Measurements from ENCODE around the gene PLA2G2C.

Gene PLA2G2C

GRCh38 chr1:20183616-20184271 is 2.6 kb downstream of the PLA2G2C start:
- DNase-seq (ENCODE audit: low read depth) = no peak

GRCh38 chr1:20183035-20183434 is 3.3 kb downstream of the PLA2G2C start:
- DNase-seq (ENCODE audit: low read depth) = no peak

- DNase-seq (ENCODE audit: low read depth) = no peak
Observed at GRCh38 chr1:20182415-20182814, 3.9 kb downstream of the PLA2G2C start.

GRCh38 chr1:20180844-20181207 is 5.5 kb downstream of the PLA2G2C start:
- DNase-seq (ENCODE audit: low read depth) = no peak

- DNase-seq (ENCODE audit: low read depth) = no peak
Observed at GRCh38 chr1:20180129-20180843, 6.0 kb downstream of the PLA2G2C start.

- no peak for DNase-seq (ENCODE audit: low read depth)
Observed at GRCh38 chr1:20179371-20180128, 6.8 kb downstream of the PLA2G2C start.

GRCh38 chr1:20178634-20179370 is 7.5 kb downstream of the PLA2G2C start:
- DNase-seq (ENCODE audit: low read depth) = no peak

- no peak for DNase-seq (ENCODE audit: low read depth)
Observed at GRCh38 chr1:20174937-20175666, 11.2 kb downstream of the PLA2G2C start.

- DNase-seq (ENCODE audit: low read depth) = no peak
Observed at GRCh38 chr1:20172033-20172590, 14.2 kb downstream of the PLA2G2C start.

- DNase-seq (ENCODE audit: low read depth) = no peak
Observed at GRCh38 chr1:20169932-20170331, 16.4 kb downstream of the PLA2G2C start.

- no peak for DNase-seq (ENCODE audit: low read depth)
Observed at GRCh38 chr1:20168564-20169491, 17.5 kb downstream of the PLA2G2C start.

GRCh38 chr1:20167126-20167525 is 19.2 kb downstream of the PLA2G2C start:
- DNase-seq (ENCODE audit: low read depth) = no peak

GRCh38 chr1:20166051-20166450 is 20.3 kb downstream of the PLA2G2C start:
- DNase-seq (ENCODE audit: low read depth) = no peak

- no peak for DNase-seq (ENCODE audit: low read depth)
Observed at GRCh38 chr1:20165522-20165951, 20.8 kb downstream of the PLA2G2C start.

GRCh38 chr1:20164694-20165202 is 21.6 kb downstream of the PLA2G2C start:
- no peak for DNase-seq (ENCODE audit: low read depth)

GRCh38 chr1:20160034-20160433 is 26.3 kb downstream of the PLA2G2C start:
- DNase-seq (ENCODE audit: low read depth) = no peak

GRCh38 chr1:20158358-20159070 is 27.8 kb downstream of the PLA2G2C start:
- no peak for DNase-seq (ENCODE audit: low read depth)

- no peak for DNase-seq (ENCODE audit: low read depth)
Observed at GRCh38 chr1:20154301-20154831, 32.0 kb downstream of the PLA2G2C start.

- no peak for DNase-seq (ENCODE audit: low read depth)
Observed at GRCh38 chr1:20153000-20153418, 33.3 kb downstream of the PLA2G2C start.
